HFF-Myc (cell line): ENCODE results near the gene FGF11.
"Not testable (repeated sequence)": the region's sequence is repeated elsewhere in the genome, so short reads cannot be mapped to it uniquely, and the experiment has no call there.

Experiments used
- DNase-seq: peaks from one replicate; pipeline ENCODE4 v3.0.0-alpha.2; 2011; ENCODE audit warnings: low read depth; ENCODE audit errors: extremely low read depth
- H3K4me3 ChIP-seq: replicated peaks from 2 replicates; pipeline ENCODE4 v1.5.1; 2011; ENCODE audit warnings: low read depth, mild to moderate bottlenecking, control low read depth, low read length
- CTCF ChIP-seq: IDR thresholded peaks from 2 replicates; pipeline ENCODE4 v1.5.1; 2012; ENCODE audit warnings: mild to moderate bottlenecking, low read depth, low read length, control low read depth; ENCODE audit errors: missing control alignments

Gene FGF11

GRCh38 chr17:7479213-7480088 lies 40.1 kb downstream of the FGF11 start, which contains the start of gene ZBTB4:
Gene ZBTB4 (minus strand): TSS chr17:7479631. CDS start chr17:7466801, 12,830 bp downstream.
- H3K4me3 ChIP-seq, result peak within 1 kb of the TSS; percentile 72
- no peak for TF ChIP-seq CTCF
- no peak for DNase-seq

- no peak for TF ChIP-seq CTCF
- DNase-seq, result no peak
Measured at GRCh38 chr17:7480089-7480384, 40.7 kb downstream of the FGF11 start.

GRCh38 chr17:7481275-7481674 lies 42.0 kb downstream of the FGF11 start, which contains the start of gene SLC35G6:
Gene SLC35G6 (plus strand): TSS chr17:7481446. CDS start chr17:7481517, 71 bp downstream.
- H3K4me3 ChIP-seq, DNase-seq: not testable (repeated sequence)

More at GRCh38 chr17:7480089-7480384, 40.7 kb downstream of the FGF11 start:
- H3K4me3 ChIP-seq, result peak overlapping the region; percentile 72

GRCh38 chr17:7481842-7482741 lies 42.8 kb downstream of the FGF11 start:
- H3K4me3 ChIP-seq, DNase-seq: not testable (repeated sequence)

- not testable (repeated sequence) for DNase-seq
- H3K4me3 ChIP-seq, result peak overlapping the region; percentile 71
Measured at GRCh38 chr17:7482742-7483088, 43.4 kb downstream of the FGF11 start.

GRCh38 chr17:7483255-7484066 lies 44.1 kb downstream of the FGF11 start:
- peak overlapping the region; percentile 71 for H3K4me3 ChIP-seq
- TF ChIP-seq CTCF, result no peak
- DNase-seq, result peak; percentile 72

GRCh38 chr17:7484067-7484918 lies 45.0 kb downstream of the FGF11 start, which contains the start of gene POLR2A:
Gene POLR2A (plus strand): TSS chr17:7484366.
- DNase-seq, result peak; percentile 92
- TF ChIP-seq CTCF, result no peak
- peak within 1 kb of the TSS; percentile 71 for H3K4me3 ChIP-seq
